WTC11 (cell line): ENCODE data around the gene HAGHL.

ENCODE experiments used
- CTCF ChIP-seq: fragments of 200-600 bp; IDR thresholded peaks from 2 replicates; pipeline ENCODE4 v1.8.0; 2022; ENCODE audit warnings: antibody characterized with exemption
- E2F1 ChIP-seq: sonication (generic); formaldehyde crosslinking; IDR thresholded peaks from 2 replicates; pipeline ENCODE4 v1.8.0; 2022; ENCODE audit warnings: mild to moderate bottlenecking, missing genetic modification reagents
- JUN ChIP-seq: sonication (generic); formaldehyde crosslinking; IDR thresholded peaks from 2 replicates; pipeline ENCODE4 v1.8.0; 2023; ENCODE audit warnings: mild to moderate bottlenecking, missing genetic modification reagents

DNA sequence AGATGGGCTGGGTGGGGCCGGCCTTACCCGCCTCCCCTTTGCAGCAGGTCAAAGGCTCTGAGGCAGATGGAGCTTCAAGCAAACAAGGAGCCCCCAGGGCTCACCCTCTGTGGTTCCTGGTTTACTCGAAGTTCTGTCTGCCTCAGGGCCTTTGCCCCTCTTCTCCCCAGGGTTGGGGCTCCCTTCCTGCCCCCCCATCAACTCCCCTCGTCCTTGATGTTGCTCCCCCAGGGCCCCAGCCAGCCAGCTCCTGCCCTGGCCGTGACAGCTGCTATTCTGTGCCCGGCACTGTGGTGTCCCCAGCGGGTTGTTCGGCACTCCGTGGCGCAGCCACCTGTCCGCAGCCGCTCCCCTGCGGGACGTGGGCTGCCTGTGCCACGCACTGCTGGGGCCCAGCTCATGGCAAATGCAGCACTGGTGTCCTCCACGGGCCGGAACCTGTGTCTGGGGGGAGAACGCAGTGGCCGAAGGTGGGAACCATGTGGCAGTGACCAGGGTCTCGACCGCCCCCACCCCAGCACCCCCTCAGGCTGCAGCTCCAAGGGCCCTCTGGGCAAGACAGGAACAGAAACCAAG is 16.3 kb upstream of the HAGHL start:
- TF ChIP-seq CTCF (no peak), E2F1 (CRISPR knock-in tag) (no peak), JUN (CRISPR knock-in tag) (no peak)
